HG02943 (cell line): Measurements from ENCODE around the gene PEX16.
A peak's percentile ranks its signal among the peaks of the same experiment; 100 is the strongest.
"Not testable (repeated sequence)": the region's sequence is repeated elsewhere in the genome, so short reads cannot be mapped to it uniquely, and the experiment has no call there.

ENCODE experiments used
- ATAC-seq: cut with Tn5 transposase; IDR thresholded peaks from one replicate; pipeline ENCODE4 v1.9.1; 2021; ENCODE audit warnings: mild to moderate bottlenecking, low read depth, moderate library complexity; ENCODE audit not compliant: unreplicated experiment

Gene PEX16

GRCh38 chr11:45918962-45919675, 1.4 kb upstream of the PEX16 start:
- ATAC-seq: no peak

GRCh38 chr11:45918331-45918941, 759 bp upstream of the PEX16 start:
- peak; percentile 49 for ATAC-seq

GRCh38 chr11:45917286-45917622, 423 bp downstream of the PEX16 start:
- ATAC-seq: no peak

GRCh38 chr11:45915446-45915845, 2.2 kb downstream of the PEX16 start:
- ATAC-seq: no peak

GRCh38 chr11:45913942-45914635, 3.6 kb downstream of the PEX16 start:
- no peak for ATAC-seq

GRCh38 chr11:45913514-45913913, 4.2 kb downstream of the PEX16 start:
- ATAC-seq: no peak

- no peak for ATAC-seq
Observed at GRCh38 chr11:45910623-45911022, 7.1 kb downstream of the PEX16 start.

- no peak for ATAC-seq
Observed at GRCh38 chr11:45909594-45910475, 7.8 kb downstream of the PEX16 start.

GRCh38 chr11:45907911-45908370, 9.7 kb downstream of the PEX16 start:
- no peak for ATAC-seq

GRCh38 chr11:45906965-45907611, 10.6 kb downstream of the PEX16 start, which contains the start of gene FREY1:
Gene FREY1 (minus strand): TSS chr11:45907271. CDS start chr11:45907245, 26 bp downstream.
- ATAC-seq: no peak

- no peak for ATAC-seq
Observed at GRCh38 chr11:45906096-45906682, 11.5 kb downstream of the PEX16 start.

GRCh38 chr11:45905576-45905975, 12.1 kb downstream of the PEX16 start:
- ATAC-seq: not testable (repeated sequence)

- ATAC-seq: no peak
Observed at GRCh38 chr11:45905095-45905494, 12.6 kb downstream of the PEX16 start.

GRCh38 chr11:45904309-45904915, 13.3 kb downstream of the PEX16 start:
- ATAC-seq: no peak

GRCh38 chr11:45902452-45903380, 15.0 kb downstream of the PEX16 start:
- no peak for ATAC-seq

GRCh38 chr11:45901626-45902025, 16.1 kb downstream of the PEX16 start:
- ATAC-seq: no peak

- ATAC-seq: no peak
Observed at GRCh38 chr11:45900916-45901617, 16.6 kb downstream of the PEX16 start.
